H1 (cell line): ENCODE measurements around the gene RALA. TPM values are rescaled to one million over a fixed set of nuclear protein-coding genes. Genes with fewer than 3 reads are reported as not detected.
A peak's percentile ranks its signal among the peaks of the same experiment; 100 is the strongest.

Experiments
- BRCA1 ChIP-seq: IDR thresholded peaks from 2 replicates; pipeline ENCODE4 v1.6.1; 2012; ENCODE audit warnings: low read depth, low read length, improper control_type of control experiment
- CEBPB ChIP-seq: IDR thresholded peaks from 2 replicates; pipeline ENCODE4 v1.6.1; 2012; ENCODE audit warnings: low read depth, low read length
- CREB1 ChIP-seq: IDR thresholded peaks from 2 replicates; pipeline ENCODE4 v1.6.1; 2012; ENCODE audit warnings: inconsistent platforms
- PHF8 ChIP-seq: fragments of 200-600 bp; sonication (generic); conservative IDR thresholded peaks from 2 replicates; pipeline ENCODE4 v1.7.1; 2012; ENCODE audit warnings: low read depth, mild to moderate bottlenecking, inconsistent platforms, low read length, moderate library complexity
- POLR2A ChIP-seq, 2 experiments: IDR thresholded peaks; 1 replicate in 1 of 2; 2 replicates in 1 of 2; pipeline ENCODE4 v1.6.1; 2011; ENCODE audit warnings: low read depth in 2 of 2, low read length in 2 of 2, mild to moderate bottlenecking in 2 of 2; ENCODE audit errors: control extremely low read depth in 1 of 2
- POU5F1 ChIP-seq: IDR thresholded peaks from 2 replicates; pipeline ENCODE4 v1.6.1; 2011; ENCODE audit warnings: low read depth, mild to moderate bottlenecking, low read length, moderate library complexity
- SP1 ChIP-seq: IDR thresholded peaks from 2 replicates; pipeline ENCODE4 v1.6.1; 2011; ENCODE audit warnings: low read depth, low read length
- TAF1 ChIP-seq: IDR thresholded peaks from 2 replicates; pipeline ENCODE4 v1.6.1; 2011; ENCODE audit warnings: mild to moderate bottlenecking, low read depth, low read length
- polyA plus RNA-seq, 7 experiments: library from polyadenylated mRNA; depleted of rRNA in 3 of 7; stranded (reverse) in 5 of 7; unstranded in 2 of 7; fragments of >200 nt in 5 of 7; fragments of 200-250 nt in 2 of 7; gene quantifications; 1 replicate in 5 of 7; 2 replicates in 1 of 7; 4 replicates in 1 of 7; pipeline versions ENCODE4 v1.2.1 to v1.2.3, GENCODE V29; 2011 to 2013; ENCODE audit warnings: missing spikeins in 2 of 7, mixed read lengths in 2 of 7
- total RNA-seq: library from RNA; stranded (reverse); fragmentation: NEBNext Ultra II Directional; extraction: Animal tissue kit (Norgen Biotek cat#: 25700); gene quantifications from 2 replicates; pipeline ENCODE4 v1.2.1, GENCODE V29; 2021
- TF ChIP-seq, protein P1 (sequence below): fragments of 300-600 bp; sonication (generic); IDR thresholded peaks from 2 replicates; pipeline ENCODE4 v1.7.1; 2012; ENCODE audit warnings: low read length, moderate library complexity, mild to moderate bottlenecking, inconsistent platforms; ENCODE audit not compliant: insufficient replicate concordance
- TF ChIP-seq, protein P2 (sequence below): IDR thresholded peaks from 2 replicates; pipeline ENCODE4 v1.6.1; 2012; ENCODE audit warnings: low read length, inconsistent platforms

Gene RALA
- total and polyA plus RNA-seq, 2 of the 8 experiments (the other 6 are each of a cell fraction or from before 2014, with no cell fraction given): 24.1 to 72.8 TPM

DNA sequence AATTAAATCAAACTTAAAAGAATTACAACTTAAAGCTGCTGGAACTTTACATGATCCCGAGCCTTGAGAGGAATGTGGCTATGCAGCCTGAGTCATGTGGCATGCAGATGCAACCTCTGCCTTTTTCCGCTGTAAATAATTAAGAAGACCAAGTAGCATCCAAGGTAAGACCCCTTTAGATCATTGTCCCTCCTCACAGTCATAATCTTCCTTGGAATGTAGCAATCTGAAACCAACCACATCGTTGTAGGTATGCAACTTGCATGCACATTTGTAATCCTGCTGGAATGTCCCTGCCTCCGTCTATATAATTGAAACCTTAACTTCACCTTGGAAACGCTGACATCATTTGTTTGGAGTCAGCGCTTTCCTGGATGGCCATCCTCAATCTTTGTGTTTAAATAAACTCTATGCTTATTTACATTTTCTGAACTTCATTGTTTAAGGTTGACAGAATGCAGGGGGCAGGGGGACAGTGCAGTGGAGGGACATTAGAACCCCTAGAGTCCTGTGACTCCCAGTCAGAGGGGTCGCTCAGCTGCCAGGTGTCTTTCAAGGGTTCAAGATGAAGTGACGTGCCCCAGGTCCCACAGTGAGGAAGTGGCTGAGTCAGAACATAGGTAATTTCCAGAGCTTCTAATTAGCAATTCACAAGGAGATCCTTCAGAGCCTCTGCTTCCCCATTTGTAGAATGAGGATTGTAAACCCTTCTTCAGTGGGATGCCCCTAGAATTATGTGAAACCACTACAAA is 110.7 kb downstream of the RALA start (continued):
- TF ChIP-seq, protein P1, sequence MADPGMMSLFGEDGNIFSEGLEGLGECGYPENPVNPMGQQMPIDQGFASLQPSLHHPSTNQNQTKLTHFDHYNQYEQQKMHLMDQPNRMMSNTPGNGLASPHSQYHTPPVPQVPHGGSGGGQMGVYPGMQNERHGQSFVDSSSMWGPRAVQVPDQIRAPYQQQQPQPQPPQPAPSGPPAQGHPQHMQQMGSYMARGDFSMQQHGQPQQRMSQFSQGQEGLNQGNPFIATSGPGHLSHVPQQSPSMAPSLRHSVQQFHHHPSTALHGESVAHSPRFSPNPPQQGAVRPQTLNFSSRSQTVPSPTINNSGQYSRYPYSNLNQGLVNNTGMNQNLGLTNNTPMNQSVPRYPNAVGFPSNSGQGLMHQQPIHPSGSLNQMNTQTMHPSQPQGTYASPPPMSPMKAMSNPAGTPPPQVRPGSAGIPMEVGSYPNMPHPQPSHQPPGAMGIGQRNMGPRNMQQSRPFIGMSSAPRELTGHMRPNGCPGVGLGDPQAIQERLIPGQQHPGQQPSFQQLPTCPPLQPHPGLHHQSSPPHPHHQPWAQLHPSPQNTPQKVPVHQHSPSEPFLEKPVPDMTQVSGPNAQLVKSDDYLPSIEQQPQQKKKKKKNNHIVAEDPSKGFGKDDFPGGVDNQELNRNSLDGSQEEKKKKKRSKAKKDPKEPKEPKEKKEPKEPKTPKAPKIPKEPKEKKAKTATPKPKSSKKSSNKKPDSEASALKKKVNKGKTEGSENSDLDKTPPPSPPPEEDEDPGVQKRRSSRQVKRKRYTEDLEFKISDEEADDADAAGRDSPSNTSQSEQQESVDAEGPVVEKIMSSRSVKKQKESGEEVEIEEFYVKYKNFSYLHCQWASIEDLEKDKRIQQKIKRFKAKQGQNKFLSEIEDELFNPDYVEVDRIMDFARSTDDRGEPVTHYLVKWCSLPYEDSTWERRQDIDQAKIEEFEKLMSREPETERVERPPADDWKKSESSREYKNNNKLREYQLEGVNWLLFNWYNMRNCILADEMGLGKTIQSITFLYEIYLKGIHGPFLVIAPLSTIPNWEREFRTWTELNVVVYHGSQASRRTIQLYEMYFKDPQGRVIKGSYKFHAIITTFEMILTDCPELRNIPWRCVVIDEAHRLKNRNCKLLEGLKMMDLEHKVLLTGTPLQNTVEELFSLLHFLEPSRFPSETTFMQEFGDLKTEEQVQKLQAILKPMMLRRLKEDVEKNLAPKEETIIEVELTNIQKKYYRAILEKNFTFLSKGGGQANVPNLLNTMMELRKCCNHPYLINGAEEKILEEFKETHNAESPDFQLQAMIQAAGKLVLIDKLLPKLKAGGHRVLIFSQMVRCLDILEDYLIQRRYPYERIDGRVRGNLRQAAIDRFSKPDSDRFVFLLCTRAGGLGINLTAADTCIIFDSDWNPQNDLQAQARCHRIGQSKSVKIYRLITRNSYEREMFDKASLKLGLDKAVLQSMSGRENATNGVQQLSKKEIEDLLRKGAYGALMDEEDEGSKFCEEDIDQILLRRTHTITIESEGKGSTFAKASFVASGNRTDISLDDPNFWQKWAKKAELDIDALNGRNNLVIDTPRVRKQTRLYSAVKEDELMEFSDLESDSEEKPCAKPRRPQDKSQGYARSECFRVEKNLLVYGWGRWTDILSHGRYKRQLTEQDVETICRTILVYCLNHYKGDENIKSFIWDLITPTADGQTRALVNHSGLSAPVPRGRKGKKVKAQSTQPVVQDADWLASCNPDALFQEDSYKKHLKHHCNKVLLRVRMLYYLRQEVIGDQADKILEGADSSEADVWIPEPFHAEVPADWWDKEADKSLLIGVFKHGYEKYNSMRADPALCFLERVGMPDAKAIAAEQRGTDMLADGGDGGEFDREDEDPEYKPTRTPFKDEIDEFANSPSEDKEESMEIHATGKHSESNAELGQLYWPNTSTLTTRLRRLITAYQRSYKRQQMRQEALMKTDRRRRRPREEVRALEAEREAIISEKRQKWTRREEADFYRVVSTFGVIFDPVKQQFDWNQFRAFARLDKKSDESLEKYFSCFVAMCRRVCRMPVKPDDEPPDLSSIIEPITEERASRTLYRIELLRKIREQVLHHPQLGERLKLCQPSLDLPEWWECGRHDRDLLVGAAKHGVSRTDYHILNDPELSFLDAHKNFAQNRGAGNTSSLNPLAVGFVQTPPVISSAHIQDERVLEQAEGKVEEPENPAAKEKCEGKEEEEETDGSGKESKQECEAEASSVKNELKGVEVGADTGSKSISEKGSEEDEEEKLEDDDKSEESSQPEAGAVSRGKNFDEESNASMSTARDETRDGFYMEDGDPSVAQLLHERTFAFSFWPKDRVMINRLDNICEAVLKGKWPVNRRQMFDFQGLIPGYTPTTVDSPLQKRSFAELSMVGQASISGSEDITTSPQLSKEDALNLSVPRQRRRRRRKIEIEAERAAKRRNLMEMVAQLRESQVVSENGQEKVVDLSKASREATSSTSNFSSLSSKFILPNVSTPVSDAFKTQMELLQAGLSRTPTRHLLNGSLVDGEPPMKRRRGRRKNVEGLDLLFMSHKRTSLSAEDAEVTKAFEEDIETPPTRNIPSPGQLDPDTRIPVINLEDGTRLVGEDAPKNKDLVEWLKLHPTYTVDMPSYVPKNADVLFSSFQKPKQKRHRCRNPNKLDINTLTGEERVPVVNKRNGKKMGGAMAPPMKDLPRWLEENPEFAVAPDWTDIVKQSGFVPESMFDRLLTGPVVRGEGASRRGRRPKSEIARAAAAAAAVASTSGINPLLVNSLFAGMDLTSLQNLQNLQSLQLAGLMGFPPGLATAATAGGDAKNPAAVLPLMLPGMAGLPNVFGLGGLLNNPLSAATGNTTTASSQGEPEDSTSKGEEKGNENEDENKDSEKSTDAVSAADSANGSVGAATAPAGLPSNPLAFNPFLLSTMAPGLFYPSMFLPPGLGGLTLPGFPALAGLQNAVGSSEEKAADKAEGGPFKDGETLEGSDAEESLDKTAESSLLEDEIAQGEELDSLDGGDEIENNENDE: no peak
- no peak for TF ChIP-seq CEBPB
- TF ChIP-seq PHF8: no peak
- no peak for TF ChIP-seq POU5F1
- no peak for TF ChIP-seq BRCA1
- no peak for TF ChIP-seq TAF1
- TF ChIP-seq POLR2A (IDR thresholded peaks at IDR 0.05; ENCODE audit: control extremely low read depth in 1 of 2, low read depth in 2 of 2, low read length in 2 of 2): no peak; a peak in 1 of 3 replicates
- TF ChIP-seq, protein P2, sequence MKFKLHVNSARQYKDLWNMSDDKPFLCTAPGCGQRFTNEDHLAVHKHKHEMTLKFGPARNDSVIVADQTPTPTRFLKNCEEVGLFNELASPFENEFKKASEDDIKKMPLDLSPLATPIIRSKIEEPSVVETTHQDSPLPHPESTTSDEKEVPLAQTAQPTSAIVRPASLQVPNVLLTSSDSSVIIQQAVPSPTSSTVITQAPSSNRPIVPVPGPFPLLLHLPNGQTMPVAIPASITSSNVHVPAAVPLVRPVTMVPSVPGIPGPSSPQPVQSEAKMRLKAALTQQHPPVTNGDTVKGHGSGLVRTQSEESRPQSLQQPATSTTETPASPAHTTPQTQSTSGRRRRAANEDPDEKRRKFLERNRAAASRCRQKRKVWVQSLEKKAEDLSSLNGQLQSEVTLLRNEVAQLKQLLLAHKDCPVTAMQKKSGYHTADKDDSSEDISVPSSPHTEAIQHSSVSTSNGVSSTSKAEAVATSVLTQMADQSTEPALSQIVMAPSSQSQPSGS: 0 out of 2 replicates have a peak, but pooled peaks have one; percentile 34
- TF ChIP-seq CREB1: 0 out of 2 replicates have a peak, but pooled peaks have one; percentile 21
- TF ChIP-seq SP1: 0 out of 2 replicates have a peak, but pooled peaks have one; percentile 55
